CD14-positive monocyte (primary cell): ENCODE results near the gene TMEM158. TPM values are rescaled to one million over a fixed set of nuclear protein-coding genes. Genes with fewer than 3 reads are reported as not detected.
A peak's percentile ranks its signal among the peaks of the same experiment; 100 is the strongest.

Experiments used
- DNase-seq, 3 donors: peaks; one replicate each; pipeline ENCODE4 v3.0.0-alpha.2; 2011 to 2022
- H2AFZ ChIP-seq: 2 replicates; pipeline ENCODE4 v1.6.0; 2012; ENCODE audit warnings: mild to moderate bottlenecking, low read depth, low read length, inconsistent platforms; ENCODE audit not compliant: insufficient read depth, poor library complexity, severe bottlenecking
- H3K27ac ChIP-seq, 2 donors: 1 replicate in 1 of 2; 2 replicates in 1 of 2; pipeline ENCODE4 v1.5.1; 2012 to 2013; ENCODE audit warnings: low read length in 2 of 2, control low read depth in 1 of 2, inconsistent platforms in 1 of 2, low read depth in 1 of 2, mild to moderate bottlenecking in 1 of 2
- H3K27me3 ChIP-seq, 2 donors: one replicate each; pipeline versions ENCODE4 v1.6.0 to v1.6.1; 2011 to 2013; ENCODE audit warnings: low read length in 2 of 2; ENCODE audit not compliant: control insufficient read depth in 2 of 2, insufficient read depth in 2 of 2
- H3K36me3 ChIP-seq, 2 donors: replicated peaks in 1 of 2; 1 replicate in 1 of 2; 2 replicates in 1 of 2; pipeline versions ENCODE4 v1.5.1 to v1.6.1; 2012 to 2013; ENCODE audit warnings: low read length in 2 of 2, control low read depth in 1 of 2, inconsistent platforms in 1 of 2, mild to moderate bottlenecking in 1 of 2; ENCODE audit not compliant: insufficient read depth in 2 of 2, control insufficient read depth in 1 of 2
- H3K4me1 ChIP-seq, 2 donors: 1 replicate in 1 of 2; 2 replicates in 1 of 2; pipeline versions ENCODE4 v1.5.1 to v1.6.1; 2012 to 2013; ENCODE audit warnings: low read length in 2 of 2, control low read depth in 1 of 2, inconsistent platforms in 1 of 2, mild to moderate bottlenecking in 1 of 2, moderate library complexity in 1 of 2; ENCODE audit not compliant: insufficient read depth in 2 of 2, control insufficient read depth in 1 of 2
- H3K4me2 ChIP-seq: replicated peaks from 2 replicates; pipeline ENCODE3; 2012; ENCODE audit warnings: low read length, moderate library complexity, mild to moderate bottlenecking; ENCODE audit not compliant: poor library complexity, severe bottlenecking; ENCODE audit errors: extremely low read depth
- H3K4me3 ChIP-seq, 3 experiments: fragments of 200-600 bp in 1 of 3; sonication (generic) in 1 of 3; replicated peaks in 1 of 3; 1 replicate in 2 of 3; 2 replicates in 1 of 3; pipeline ENCODE4 v1.5.1; 2011 to 2013; ENCODE audit warnings: low read length in 3 of 3, mild to moderate bottlenecking in 3 of 3, control low read depth in 2 of 3, low read depth in 2 of 3, inconsistent platforms in 1 of 3, moderate library complexity in 1 of 3
- H3K79me2 ChIP-seq: 2 replicates; pipeline ENCODE4 v1.6.0; 2012; ENCODE audit warnings: mild to moderate bottlenecking, control low read depth, inconsistent platforms, low read length, moderate library complexity; ENCODE audit not compliant: insufficient read depth
- H3K9ac ChIP-seq: 2 replicates; pipeline ENCODE4 v1.6.0; 2017; ENCODE audit warnings: low read length, mild to moderate bottlenecking; ENCODE audit not compliant: insufficient read depth, poor library complexity, severe bottlenecking
- H3K9me3 ChIP-seq, 2 donors: replicated peaks in 1 of 2; 1 replicate in 1 of 2; 2 replicates in 1 of 2; pipeline versions ENCODE4 v1.5.1 to v1.6.1; 2012 to 2013; ENCODE audit warnings: low read length in 2 of 2, control low read depth in 1 of 2; ENCODE audit not compliant: control insufficient read depth in 1 of 2, insufficient read depth in 1 of 2
- H4K20me1 ChIP-seq: 2 replicates; pipeline ENCODE4 v1.6.0; 2012; ENCODE audit warnings: mild to moderate bottlenecking, low read length, control low read depth, moderate library complexity; ENCODE audit not compliant: insufficient read depth
- H3K27ac Mint-ChIP-seq, 7 donors: one replicate each; pipeline ENCODE4 v1.8.0; 2020; ENCODE audit warnings: mild to moderate bottlenecking in 7 of 7, mixed read lengths in 7 of 7, moderate library complexity in 6 of 7, inconsistent platforms in 2 of 7
- H3K27me3 Mint-ChIP-seq, 3 donors: one replicate each; pipeline ENCODE4 v1.8.0; 2021 to 2022; ENCODE audit warnings: low read depth in 3 of 3, mild to moderate bottlenecking in 3 of 3, mixed read lengths in 3 of 3, moderate library complexity in 3 of 3, inconsistent platforms in 1 of 3
- H3K36me3 Mint-ChIP-seq, 2 donors: one replicate each; pipeline ENCODE4 v1.8.0; 2020; ENCODE audit warnings: mixed read lengths in 2 of 2, inconsistent platforms in 1 of 2, mild to moderate bottlenecking in 1 of 2
- H3K4me1 Mint-ChIP-seq: one replicate; pipeline ENCODE4 v1.8.0; 2020; ENCODE audit warnings: mild to moderate bottlenecking, mixed read lengths
- H3K4me3 Mint-ChIP-seq, 2 donors: one replicate each; pipeline ENCODE4 v1.8.0; 2020; ENCODE audit warnings: mild to moderate bottlenecking in 2 of 2, mixed read lengths in 2 of 2, moderate library complexity in 1 of 2
- H3K9me3 Mint-ChIP-seq, 7 donors: one replicate each; pipeline ENCODE4 v1.8.0; 2020 to 2022; ENCODE audit warnings: mixed read lengths in 7 of 7, mild to moderate bottlenecking in 6 of 7, moderate library complexity in 6 of 7, inconsistent platforms in 2 of 7
- CTCF ChIP-seq: fragments of 200-600 bp; IDR thresholded peaks from one replicate; pipeline ENCODE4 v1.8.0; 2022; ENCODE audit warnings: antibody characterized with exemption, mild to moderate bottlenecking
- WGBS: methylation state at CpG from one replicate; pipeline ENCODE4 v1.1.5; 2013; ENCODE audit warnings: missing lambda C conversion rate; ENCODE audit not compliant: insufficient coverage; 5-methylcytosine and 5-hydroxymethylcytosine counted together
- intact Hi-C, 2 donors: fragments of 100-400 bp; cut with micrococcal nuclease; formaldehyde crosslinking; loops; one replicate each; pipeline versions ENCODE4 v1.15.0 to v1.15.1; 2023
- polyA plus RNA-seq, 3 donors: library from polyadenylated mRNA; depleted of rRNA in 1 of 3; unstranded in 2 of 3; stranded (reverse) in 1 of 3; fragments of 300-500 nt in 2 of 3; fragments of >200 nt in 1 of 3; fragmentation: Illumina TruSeq in 2 of 3; gene quantifications; 1 replicate in 2 of 3; 2 replicates in 1 of 3; pipeline ENCODE4 v1.2.3, GENCODE V29; 2012 to 2021

The TMEM158 gene
- polyA plus RNA-seq, 3 donors: 0.19 to 0.88 TPM; not detected in 1

- Mint-ChIP-seq H3K27me3 (peaks cover 1 to 8% (median 2%) of the 10 kb centered on the region in 3 donors), H3K36me3 (no peaks in the 10 kb centered on the region), H3K4me3 (no peak overlapping the region), H3K27ac (peak overlapping the region in 1 of 7 donors; percentile 2), H3K4me1 (peaks cover 5% of the 10 kb centered on the region), H3K9me3 (no peaks in the 10 kb centered on the region)
- H3K9ac ChIP-seq: no peak overlapping the region
- no peaks in the 10 kb centered on the region for H3K9me3 ChIP-seq
- no peak overlapping the region for H3K4me2 ChIP-seq
- TF ChIP-seq CTCF: no peak
- 94% methylated on average over 3 of the region's 8 CpGs for WGBS
- no peaks in the 10 kb centered on the region for H3K79me2 ChIP-seq
- DNase-seq: no peak
- H3K4me3 ChIP-seq: no peak overlapping the region
- H3K27me3 ChIP-seq: no peaks in the 10 kb centered on the region
- intact Hi-C loops: no loop called here
- no peak overlapping the region for H2AFZ ChIP-seq
- H3K36me3 ChIP-seq: no peaks in the 10 kb centered on the region
- H3K4me1 ChIP-seq: peaks cover 0 to 2% of the 10 kb centered on the region in 2 donors
- H3K27ac ChIP-seq: no peak overlapping the region
- no peaks in the 10 kb centered on the region for H4K20me1 ChIP-seq
These were observed 37.1 kb downstream of the TMEM158 start for GRCh38 chr3:45188719-45189659.

GRCh38 chr3:45187694-45188141 lies 38.4 kb downstream of the TMEM158 start:
- WGBS: 68% methylated on average over 2 of the region's 3 CpGs
- H3K9me3 ChIP-seq: no peaks in the 10 kb centered on the region
- peak overlapping the region in 1 of 7 donors; percentile 65 for H3K27ac Mint-ChIP-seq
- H3K9ac ChIP-seq: no peak overlapping the region
- H3K4me3 ChIP-seq: no peak overlapping the region
- peak in 1 of 3 donors; percentile 18 for DNase-seq
- peaks cover 3 to 11% (median 3%) of the 10 kb centered on the region in 3 donors for H3K27me3 Mint-ChIP-seq
- H4K20me1 ChIP-seq: no peaks in the 10 kb centered on the region
- H3K79me2 ChIP-seq: no peaks in the 10 kb centered on the region
- no peak overlapping the region for H3K4me2 ChIP-seq
- H3K9me3 Mint-ChIP-seq: no peaks in the 10 kb centered on the region
- H2AFZ ChIP-seq: no peak overlapping the region
- H3K4me1 Mint-ChIP-seq: peaks cover 9% of the 10 kb centered on the region
- H3K27me3 ChIP-seq: no peaks in the 10 kb centered on the region
- H3K27ac ChIP-seq: no peak overlapping the region
- H3K36me3 ChIP-seq: no peaks in the 10 kb centered on the region
- no peak overlapping the region for H3K4me3 Mint-ChIP-seq
- H3K36me3 Mint-ChIP-seq: no peaks in the 10 kb centered on the region
- intact Hi-C loops: no loop called here
- TF ChIP-seq CTCF: no peak
- H3K4me1 ChIP-seq: peaks cover 5 to 6% of the 10 kb centered on the region in 2 donors
